ENCODE data around the gene SPATA3.
A peak's percentile ranks its signal among the peaks of the same experiment; 100 is the strongest.

The SPATA3 gene

DNA sequence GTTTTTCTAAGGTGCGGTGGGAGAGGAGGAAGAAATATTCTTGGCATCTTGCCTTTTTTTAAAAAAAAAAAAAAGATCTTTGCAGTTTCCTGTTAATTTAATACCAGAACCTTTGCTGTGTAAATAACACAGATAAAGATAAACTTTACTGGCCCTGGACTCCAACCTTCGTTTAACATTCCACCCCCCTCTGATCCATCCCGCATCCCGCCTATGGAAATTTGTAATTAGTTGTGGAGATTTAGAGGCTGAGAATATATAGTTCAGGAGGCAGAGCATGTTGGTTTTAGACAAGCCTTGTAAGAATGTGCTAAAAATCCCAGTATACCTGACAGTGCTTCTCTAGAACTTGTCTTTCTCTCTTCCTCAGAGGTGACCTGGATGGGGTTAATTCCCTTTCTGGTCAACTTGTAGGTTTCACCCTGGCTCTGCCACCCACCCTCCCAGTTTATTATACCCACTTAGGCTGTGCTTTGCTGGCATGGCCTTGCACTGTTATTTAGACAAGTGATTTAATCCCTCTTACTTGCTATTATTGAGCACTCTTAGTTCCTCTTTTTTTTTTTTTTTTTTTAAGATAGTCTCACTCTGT is 38.5 kb downstream of the SPATA3 start:
- no peak for TF ChIP-seq CTCF (IDR thresholded peaks at IDR 0.05; ENCODE audit: low read depth, low read length)
- H3K27me3 ChIP-seq (ENCODE audit: insufficient read depth, low read depth, severe bottlenecking), result no peaks in the 10 kb centered on the region
- no peak for DNase-seq
- no peaks in the 10 kb centered on the region for H3K36me3 ChIP-seq
- H3K27ac ChIP-seq, result no peak overlapping the region
- no peaks in the 10 kb centered on the region for H3K9me3 ChIP-seq (ENCODE audit: severe bottlenecking)
- H3K4me3 ChIP-seq (ENCODE audit: low read depth, low read length), result no peak overlapping the region

DNA sequence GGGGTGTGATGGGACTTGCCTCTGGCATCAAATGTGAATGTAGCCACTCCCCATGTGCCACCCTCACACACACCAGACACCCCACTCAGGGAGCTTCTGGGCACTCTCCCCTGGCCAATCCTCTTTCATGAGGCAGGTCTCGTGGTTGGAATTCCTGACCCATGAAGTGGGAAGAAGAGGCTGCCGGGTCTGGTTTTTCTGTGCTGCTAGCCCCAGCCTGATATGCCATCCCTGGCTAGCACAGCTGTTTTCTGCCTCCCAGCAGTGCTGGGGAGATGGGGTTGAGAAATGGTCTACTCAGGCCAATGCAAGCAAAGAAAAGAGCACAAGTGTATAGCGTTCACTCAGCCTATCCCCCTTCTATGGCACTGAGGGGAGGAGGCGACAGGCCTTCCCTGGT is 40.2 kb downstream of the SPATA3 start:
- TF ChIP-seq CTCF (IDR thresholded peaks at IDR 0.05; ENCODE audit: low read depth, low read length), result no peak
- Histone ChIP-seq H3K36me3 (no peaks in the 10 kb centered on the region), H3K9me3 (ENCODE audit: severe bottlenecking) (no peaks in the 10 kb centered on the region), H3K27ac (no peak overlapping the region), H3K4me3 (ENCODE audit: low read depth, low read length) (no peak overlapping the region), H3K27me3 (ENCODE audit: insufficient read depth, low read depth, severe bottlenecking) (no peaks in the 10 kb centered on the region)
- DNase-seq, result no peak

GRCh38 chr2:231036578-231037106 is 40.7 kb downstream of the SPATA3 start:
- Histone ChIP-seq H3K27ac (no peak overlapping the region), H3K9me3 (ENCODE audit: severe bottlenecking) (no peaks in the 10 kb centered on the region), H3K4me3 (ENCODE audit: low read depth, low read length) (no peak overlapping the region), H3K36me3 (no peaks in the 10 kb centered on the region), H3K27me3 (ENCODE audit: insufficient read depth, low read depth, severe bottlenecking) (no peaks in the 10 kb centered on the region)
- no peak for TF ChIP-seq CTCF (IDR thresholded peaks at IDR 0.05; ENCODE audit: low read depth, low read length)
- no peak for DNase-seq

GRCh38 chr2:231037202-231037730 is 41.3 kb downstream of the SPATA3 start, which contains the start of gene C2orf72:
TSS of gene C2orf72 (plus strand) at chr2:231037523. CDS start at chr2:231037566, 43 bp downstream.
- TF ChIP-seq CTCF (IDR thresholded peaks at IDR 0.05; ENCODE audit: low read depth, low read length), result no peak
- Histone ChIP-seq H3K36me3 (no peaks in the 10 kb centered on the region), H3K4me3 (ENCODE audit: low read depth, low read length) (peak within 1 kb of the TSS; percentile 69), H3K27me3 (ENCODE audit: insufficient read depth, low read depth, severe bottlenecking) (no peaks in the 10 kb centered on the region), H3K27ac (no peak within 1 kb of the TSS), H3K9me3 (ENCODE audit: severe bottlenecking) (no peaks in the 10 kb centered on the region)
- peak; percentile 42 for DNase-seq

- no peaks in the 10 kb centered on the region for H3K36me3 ChIP-seq
These were observed 42.0 kb downstream of the SPATA3 start for GRCh38 chr2:231037731-231038482.

More at GRCh38 chr2:231037731-231038482, 42.0 kb downstream of the SPATA3 start:
- DNase-seq, result peak; percentile 47
- H3K27me3 ChIP-seq (ENCODE audit: insufficient read depth, low read depth, severe bottlenecking), result no peaks in the 10 kb centered on the region
- H3K27ac ChIP-seq, result no peak overlapping the region
- TF ChIP-seq CTCF (IDR thresholded peaks at IDR 0.05; ENCODE audit: low read depth, low read length), result no peak
- H3K9me3 ChIP-seq (ENCODE audit: severe bottlenecking), result no peaks in the 10 kb centered on the region
- peak overlapping the region; percentile 69 for H3K4me3 ChIP-seq (ENCODE audit: low read depth, low read length)
